ENCODE measurements around the gene ELP1. TPM values are rescaled to one million over a fixed set of nuclear protein-coding genes. Genes with fewer than 3 reads are reported as not detected.

Gene ELP1
- polyA plus RNA-seq, 1 donor (not counting 4 experiments of a cell fraction or from before 2014, with no cell fraction given) = 49.6 TPM

GRCh38 chr9:108956631-108957026, 22.7 kb upstream of the ELP1 start:
- H3K9ac ChIP-seq (ENCODE audit: control insufficient read depth, extremely low read depth, insufficient read depth, low read length) = no peak overlapping the region
- H3K9me1 ChIP-seq (ENCODE audit: control insufficient read depth, extremely low read depth, insufficient read depth, low read length) = no peaks in the 10 kb centered on the region
- no peaks in the 10 kb centered on the region for H3K4me1 ChIP-seq (ENCODE audit: control insufficient read depth, extremely low read depth, insufficient read depth, low read length)
- H3K27me3 ChIP-seq (ENCODE audit: control insufficient read depth, extremely low read depth, insufficient read depth, low read length) = no peaks in the 10 kb centered on the region
- no peak overlapping the region for H3K27ac ChIP-seq (ENCODE audit: control insufficient read depth, insufficient read depth, low read length)
- no peak for FAIRE-seq
- H3K9me3 ChIP-seq (ENCODE audit: control insufficient read depth, low read depth, low read length) = no peaks in the 10 kb centered on the region
- H3K4me2 ChIP-seq (ENCODE audit: control insufficient read depth, extremely low read depth, insufficient read depth, low read depth, low read length) = no peak overlapping the region
- peaks cover 6 to 14% of the 10 kb centered on the region in 2 experiments for H3K36me3 ChIP-seq (ENCODE audit: control insufficient read depth in 2 of 2, extremely low read depth in 1 of 2, insufficient read depth in 2 of 2, low read length in 2 of 2)
- no peak overlapping the region for H3K4me3 ChIP-seq (ENCODE audit: control insufficient read depth in 2 of 3, extremely low read depth in 1 of 3, insufficient read depth in 2 of 3, low read depth in 1 of 3, low read length in 3 of 3)
- H3K79me2 ChIP-seq (ENCODE audit: control insufficient read depth, insufficient read depth, low read length) = no peaks in the 10 kb centered on the region
- TF ChIP-seq CTCF (optimal IDR thresholded peaks at IDR 0.05 in 1 of 3, IDR thresholded peaks at IDR 0.05 in 1 of 3, conservative IDR thresholded peaks at IDR 0.05 in 1 of 3; ENCODE audit: extremely low read depth in 1 of 3, insufficient read depth in 2 of 3, low read length in 3 of 3) (no peak), EZH2 (IDR thresholded peaks at IDR 0.05; ENCODE audit: low read length) (no peak)
- H4K20me1 ChIP-seq (ENCODE audit: control insufficient read depth, extremely low read depth, insufficient read depth, low read length) = no peaks in the 10 kb centered on the region
- H2AFZ ChIP-seq (ENCODE audit: control insufficient read depth, low read length) = no peak overlapping the region
- dilution Hi-C loops (cut with MboI; ENCODE audit: extremely low pct_ligation_motif_present, low sequenced_read_pairs) = no loop called here
- DNase-seq (ENCODE audit: low read depth, low spot score) = no peak

DNA sequence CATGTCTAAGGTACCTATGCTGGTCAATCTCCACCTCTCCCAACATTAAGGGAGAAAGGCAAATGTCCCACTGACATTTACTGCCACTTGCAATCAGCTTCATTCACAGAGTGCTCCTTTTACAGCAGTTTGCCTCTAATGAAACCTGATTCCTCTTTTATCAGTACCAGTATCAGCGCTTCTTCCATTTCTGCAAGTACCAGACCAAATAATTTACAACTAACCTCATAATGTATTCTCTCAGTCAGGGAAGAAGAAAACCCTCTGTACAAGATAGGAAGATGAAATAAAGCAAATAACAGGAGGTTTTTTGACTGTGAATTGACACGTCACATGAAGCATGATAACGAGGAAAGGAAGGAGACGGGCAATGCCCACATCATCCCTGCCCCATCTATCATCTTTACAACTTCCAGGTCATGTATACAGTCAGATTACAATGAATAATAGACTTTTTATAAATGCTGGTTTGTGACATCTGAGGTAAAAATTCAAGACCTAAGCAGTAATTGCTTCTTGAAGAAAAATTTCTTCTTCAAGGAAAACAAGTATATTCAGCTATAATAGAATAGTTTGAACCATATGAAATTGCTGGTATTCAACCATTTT, 22.2 kb upstream of the ELP1 start:
- dilution Hi-C loops (cut with MboI; ENCODE audit: extremely low pct_ligation_motif_present, low sequenced_read_pairs) = no loop called here
- no peaks in the 10 kb centered on the region for H3K4me1 ChIP-seq (ENCODE audit: control insufficient read depth, extremely low read depth, insufficient read depth, low read length)
- no peak for FAIRE-seq

More for the DNA sequence above, 22.2 kb upstream of the ELP1 start:
- no peaks in the 10 kb centered on the region for H3K79me2 ChIP-seq (ENCODE audit: control insufficient read depth, insufficient read depth, low read length)
- no peak overlapping the region for H3K4me2 ChIP-seq (ENCODE audit: control insufficient read depth, extremely low read depth, insufficient read depth, low read depth, low read length)
- DNase-seq (ENCODE audit: low read depth, low spot score) = no peak
- H3K9me1 ChIP-seq (ENCODE audit: control insufficient read depth, extremely low read depth, insufficient read depth, low read length) = no peaks in the 10 kb centered on the region
- H3K4me3 ChIP-seq (ENCODE audit: control insufficient read depth in 2 of 3, extremely low read depth in 1 of 3, insufficient read depth in 2 of 3, low read depth in 1 of 3, low read length in 3 of 3) = no peak overlapping the region
- no peak for TF ChIP-seq CTCF (optimal IDR thresholded peaks at IDR 0.05 in 1 of 3, IDR thresholded peaks at IDR 0.05 in 1 of 3, conservative IDR thresholded peaks at IDR 0.05 in 1 of 3; ENCODE audit: extremely low read depth in 1 of 3, insufficient read depth in 2 of 3, low read length in 3 of 3)
- no peak for TF ChIP-seq EZH2 (IDR thresholded peaks at IDR 0.05; ENCODE audit: low read length)
- no peak overlapping the region for H2AFZ ChIP-seq (ENCODE audit: control insufficient read depth, low read length)
- H3K27ac ChIP-seq (ENCODE audit: control insufficient read depth, insufficient read depth, low read length) = no peak overlapping the region
- peaks cover 5 to 11% of the 10 kb centered on the region in 2 experiments for H3K36me3 ChIP-seq (ENCODE audit: control insufficient read depth in 2 of 2, extremely low read depth in 1 of 2, insufficient read depth in 2 of 2, low read length in 2 of 2)
- no peak overlapping the region for H3K9ac ChIP-seq (ENCODE audit: control insufficient read depth, extremely low read depth, insufficient read depth, low read length)
- H3K27me3 ChIP-seq (ENCODE audit: control insufficient read depth, extremely low read depth, insufficient read depth, low read length) = no peaks in the 10 kb centered on the region
- H4K20me1 ChIP-seq (ENCODE audit: control insufficient read depth, extremely low read depth, insufficient read depth, low read length) = no peaks in the 10 kb centered on the region
- H3K9me3 ChIP-seq (ENCODE audit: control insufficient read depth, low read depth, low read length) = no peaks in the 10 kb centered on the region
